Body of pancreas (tissue), 4 donors: Measurements from ENCODE around the gene KIF6. TPM values are rescaled to one million over a fixed set of nuclear protein-coding genes. Genes with fewer than 3 reads are reported as not detected.

ENCODE experiments used
- ATAC-seq: fragments of 150-250 bp; one replicate; pipeline ENCODE4 v1.9.1; 2016
- DNase-seq, 4 donors: peaks; one replicate each; pipeline ENCODE4 v3.0.0-alpha.2; 2019
- H3K27ac ChIP-seq, 4 donors: fragments of 200-600 bp; sonication (generic); 1 replicate in 3 of 4; 2 replicates in 1 of 4; pipeline versions ENCODE4 v1.5.1 to v1.6.1; 2016 to 2019; ENCODE audit warnings: mild to moderate bottlenecking in 1 of 4, mixed read lengths in 1 of 4, moderate library complexity in 1 of 4
- H3K27me3 ChIP-seq, 2 donors: fragments of 200-600 bp; sonication (generic); one replicate each; pipeline ENCODE4 v1.6.0; 2016; ENCODE audit warnings: mild to moderate bottlenecking in 1 of 2
- H3K36me3 ChIP-seq, 2 donors: fragments of 200-600 bp; sonication (generic); replicated peaks in 1 of 2; 2 replicates each; pipeline ENCODE4 v1.5.1; 2016; ENCODE audit warnings: low read depth in 2 of 2; ENCODE audit not compliant: insufficient read depth in 1 of 2
- H3K4me1 ChIP-seq: fragments of 200-600 bp; sonication (generic); one replicate; pipeline ENCODE4 v1.6.0; 2016
- H3K4me3 ChIP-seq, 2 donors: fragments of 200-600 bp; sonication (generic); 1 replicate in 1 of 2; 2 replicates in 1 of 2; pipeline ENCODE4 v1.5.1; 2016 to 2019
- H3K9me3 ChIP-seq, 3 donors: fragments of 200-600 bp; sonication (generic); 1 replicate in 2 of 3; 2 replicates in 1 of 3; pipeline ENCODE4 v1.5.1; 2016
- CTCF ChIP-seq, 7 experiments: fragments of 450-650 bp in 4 of 7; fragments of 200-600 bp in 3 of 7; sonication (generic) in 3 of 7; IDR thresholded peaks; one replicate each; pipeline ENCODE4 v1.5.1; 2016 to 2019; ENCODE audit warnings: antibody characterized with exemption in 7 of 7
- POLR2A ChIP-seq, 3 donors: fragments of 450-650 bp; IDR thresholded peaks; one replicate each; pipeline ENCODE4 v1.6.1; 2016; ENCODE audit warnings: antibody characterized with exemption in 3 of 3, mild to moderate bottlenecking in 2 of 3
- WGBS, 2 donors: methylation state at CpG; one replicate each; pipeline ENCODE4 v1.1.5; 2017; 5-methylcytosine and 5-hydroxymethylcytosine counted together
- intact Hi-C: fragments of 100-400 bp; cut with DNase I; formaldehyde crosslinking; loops from one replicate; pipeline ENCODE4 v1.15.1; 2023
- total RNA-seq, 2 donors: library from RNA; depleted of rRNA; stranded (reverse); fragments of >200 nt; gene quantifications; one replicate each; pipeline ENCODE4 v1.1.0, GENCODE V29; 2016

Gene KIF6
- total RNA-seq, 2 donors from 2014 or later = not detected

DNA sequence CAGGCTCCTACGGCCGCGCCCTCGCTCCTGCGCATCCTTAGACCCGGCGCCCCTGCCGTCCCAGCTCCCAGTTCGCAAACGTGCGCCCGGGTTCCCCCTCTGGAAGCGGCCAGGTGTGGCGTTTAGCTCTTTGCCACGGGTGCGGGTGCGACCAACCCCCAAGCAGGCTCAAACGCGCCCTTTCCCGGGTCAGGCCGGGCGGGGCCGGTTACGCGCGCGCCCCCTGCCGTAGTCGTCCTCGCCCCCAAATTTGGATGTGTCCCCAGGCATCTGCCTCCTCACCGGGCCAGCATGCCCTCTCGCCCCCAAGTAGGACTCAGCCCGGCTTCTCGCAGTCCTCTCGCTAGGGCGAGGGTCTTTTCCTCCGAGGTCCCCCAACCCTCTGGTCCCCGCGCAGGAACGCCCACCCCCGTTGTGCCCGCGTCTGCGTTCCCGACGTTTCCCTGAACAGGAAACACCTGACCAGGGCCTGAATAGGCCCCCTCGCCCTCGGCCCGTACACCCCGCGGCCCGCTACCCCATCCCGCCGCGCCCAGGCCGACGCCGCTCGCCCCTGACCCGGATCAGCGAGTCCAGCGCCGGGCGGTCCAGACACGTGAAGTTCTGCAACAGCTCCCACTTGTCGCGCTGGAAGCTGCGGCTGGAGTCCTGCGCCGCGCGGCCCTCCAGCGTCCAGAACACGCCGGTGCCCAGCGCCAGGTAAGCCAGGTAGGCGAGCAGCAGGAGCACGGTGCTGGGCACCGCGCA is 411.5 kb downstream of the KIF6 start:
- H3K4me1 ChIP-seq = peaks cover 18% of the 10 kb centered on the region
- H3K36me3 ChIP-seq = no peaks in the 10 kb centered on the region
- ATAC-seq = peak; percentile 25
- peaks cover 0 to 4% of the 10 kb centered on the region in 2 donors for H3K27me3 ChIP-seq
- H3K4me3 ChIP-seq = no peak overlapping the region
- DNase-seq = peak in 2 of 4 donors; percentile 44 to 46
- no peak for TF ChIP-seq CTCF (IDR thresholded peaks at IDR 0.05)
- H3K27ac ChIP-seq = no peak overlapping the region
- intact Hi-C loops = loop anchor here (10.0 kb wide), 1 partner anchor 439 kb away; no protein-coding TSS in a partner anchor
- no peaks in the 10 kb centered on the region for H3K9me3 ChIP-seq
- WGBS, 2 donors = 0 to 3% methylated on average over 3 to 58 of the region's 80 CpGs

GRCh38 chr6:39312912-39313525 is 412.2 kb downstream of the KIF6 start:
- peak in 2 of 4 donors; percentile 44 to 64 for DNase-seq
- H3K27me3 ChIP-seq = peaks cover 0 to 4% of the 10 kb centered on the region in 2 donors
- intact Hi-C loops = loop anchor here (10.0 kb wide), 1 partner anchor 438 kb away; no protein-coding TSS in a partner anchor
- WGBS, 2 donors = 23 to 40% methylated on average over 3 to 45 of the region's 45 CpGs
- H3K36me3 ChIP-seq = no peaks in the 10 kb centered on the region
- H3K4me1 ChIP-seq = peaks cover 18% of the 10 kb centered on the region
- no peak overlapping the region for H3K27ac ChIP-seq
- TF ChIP-seq POLR2A (IDR thresholded peaks at IDR 0.05) (no peak), CTCF (IDR thresholded peaks at IDR 0.05) (no peak)
- no peak for ATAC-seq
- no peaks in the 10 kb centered on the region for H3K9me3 ChIP-seq
- no peak overlapping the region for H3K4me3 ChIP-seq

- intact Hi-C loops = loop anchor here (10.0 kb wide), 1 partner anchor 436 kb away; no protein-coding TSS in a partner anchor
- H3K4me1 ChIP-seq = peaks cover 18% of the 10 kb centered on the region
- 55 to 90% methylated on average over 2 to 4 of the region's 4 CpGs for WGBS, 2 donors
Measured at GRCh38 chr6:39310542-39310941, 414.7 kb downstream of the KIF6 start.

DNA sequence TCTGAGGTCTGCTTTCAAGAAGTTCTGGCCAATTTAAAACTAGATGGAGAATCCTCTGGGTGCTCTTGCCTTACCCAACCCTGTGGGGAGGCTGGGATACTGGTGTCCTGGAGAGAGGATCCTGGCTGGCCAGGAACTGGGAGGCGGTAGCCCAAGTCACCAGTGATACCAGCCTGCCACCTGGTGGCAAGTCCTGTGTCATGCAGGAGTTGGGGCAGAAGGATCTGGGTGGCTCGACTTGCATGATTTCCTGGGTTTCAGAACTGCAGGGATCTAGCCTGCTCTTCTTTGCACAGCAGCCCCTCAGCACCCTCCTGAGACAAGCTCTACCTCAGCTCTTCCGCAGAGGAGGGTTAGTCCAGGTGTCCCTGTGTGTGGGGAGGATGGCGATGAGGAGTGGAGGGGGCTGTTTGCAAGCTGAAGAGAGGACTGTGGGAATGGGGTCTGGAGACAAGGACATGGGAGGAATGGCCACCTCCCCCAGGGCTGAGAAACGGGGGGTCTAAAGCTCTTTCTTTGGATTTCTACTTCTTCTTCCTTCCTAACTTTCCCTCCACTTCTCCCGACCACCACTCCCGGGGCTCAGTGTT is 415.2 kb downstream of the KIF6 start:
- ATAC-seq = peak; percentile 82
- no peak overlapping the region for H3K27ac ChIP-seq
- no peak overlapping the region for H3K4me3 ChIP-seq
- 32 to 42% methylated on average over 6 to 7 of the region's 7 CpGs for WGBS, 2 donors
- H3K9me3 ChIP-seq = no peaks in the 10 kb centered on the region
- TF ChIP-seq POLR2A (IDR thresholded peaks at IDR 0.05) (no peak), CTCF (IDR thresholded peaks at IDR 0.05) (peak; percentile 85 to 94 (median 93))
- H3K27me3 ChIP-seq = peaks cover 0 to 4% of the 10 kb centered on the region in 2 donors
- H3K36me3 ChIP-seq = no peaks in the 10 kb centered on the region
- intact Hi-C loops = loop anchor here (10.0 kb wide), 2 partner anchors 315 to 435 kb away; no protein-coding TSS in a partner anchor
- peaks cover 18% of the 10 kb centered on the region for H3K4me1 ChIP-seq
- peak; percentile 79 to 85 (median 82) for DNase-seq

More at GRCh38 chr6:39310542-39310941, 414.7 kb downstream of the KIF6 start:
- Histone ChIP-seq H3K36me3 (no peaks in the 10 kb centered on the region), H3K27ac (no peak overlapping the region), H3K9me3 (no peaks in the 10 kb centered on the region), H3K4me3 (no peak overlapping the region), H3K27me3 (peaks cover 0 to 4% of the 10 kb centered on the region in 2 donors)
- TF ChIP-seq CTCF (IDR thresholded peaks at IDR 0.05) = no peak
- no peak for TF ChIP-seq POLR2A (IDR thresholded peaks at IDR 0.05)
- ATAC-seq = no peak
- no peak for DNase-seq
